GM12878 (cell line): Measurements from ENCODE around the gene HS3ST5.

Experiments
- EGR1 ChIP-seq, 2 experiments: IDR thresholded peaks; 1 replicate in 1 of 2; 2 replicates in 1 of 2; pipeline ENCODE4 v1.6.1; 2011 to 2012; ENCODE audit warnings: low read depth in 2 of 2, low read length in 2 of 2, borderline replicate concordance in 1 of 2, mild to moderate bottlenecking in 1 of 2, moderate library complexity in 1 of 2
- EZH2 ChIP-seq: IDR thresholded peaks from 2 replicates; pipeline ENCODE4 v1.6.1; 2012; ENCODE audit warnings: low read depth, mild to moderate bottlenecking, control low read depth, inconsistent platforms, low read length, borderline replicate concordance; ENCODE audit not compliant: control insufficient read depth
- FOXM1 ChIP-seq: IDR thresholded peaks from 2 replicates; pipeline ENCODE4 v1.6.1; 2012; ENCODE audit warnings: low read depth, mild to moderate bottlenecking, inconsistent platforms, low read length, moderate library complexity
- HCFC1 ChIP-seq: fragments of 150-350 bp; IDR thresholded peaks from 2 replicates; pipeline ENCODE4 v1.6.1; 2014; ENCODE audit warnings: low read length
- POLR2A ChIP-seq: IDR thresholded peaks from 2 replicates; pipeline ENCODE4 v1.6.1; 2011; ENCODE audit warnings: low read depth, mild to moderate bottlenecking, low read length
- SMAD1 ChIP-seq: fragments of 450-650 bp; IDR thresholded peaks from 2 replicates; pipeline ENCODE4 v1.6.1; 2018; ENCODE audit warnings: mild to moderate bottlenecking, low read depth; ENCODE audit not compliant: partially characterized antibody
- YY1 ChIP-seq: IDR thresholded peaks from 2 replicates; pipeline ENCODE4 v1.6.1; 2011; ENCODE audit warnings: low read depth, mild to moderate bottlenecking, low read length
- TF ChIP-seq, protein P1 (sequence below), 3 experiments: IDR thresholded peaks in 2 of 3; conservative IDR thresholded peaks in 1 of 3; 2 replicates each; pipeline ENCODE4 v1.5.1; 2011; ENCODE audit warnings: low read depth in 3 of 3, low read length in 3 of 3, mild to moderate bottlenecking in 3 of 3, control low read depth in 2 of 3, moderate library complexity in 2 of 3, inconsistent platforms in 1 of 3, mixed read lengths in 1 of 3; ENCODE audit not compliant: control insufficient read depth in 2 of 3, insufficient read depth in 1 of 3; ENCODE audit errors: extremely low read depth in 1 of 3

GRCh38 chr6:114119056-114119455 lies 223.8 kb downstream of the HS3ST5 start:
- TF ChIP-seq, protein P1, sequence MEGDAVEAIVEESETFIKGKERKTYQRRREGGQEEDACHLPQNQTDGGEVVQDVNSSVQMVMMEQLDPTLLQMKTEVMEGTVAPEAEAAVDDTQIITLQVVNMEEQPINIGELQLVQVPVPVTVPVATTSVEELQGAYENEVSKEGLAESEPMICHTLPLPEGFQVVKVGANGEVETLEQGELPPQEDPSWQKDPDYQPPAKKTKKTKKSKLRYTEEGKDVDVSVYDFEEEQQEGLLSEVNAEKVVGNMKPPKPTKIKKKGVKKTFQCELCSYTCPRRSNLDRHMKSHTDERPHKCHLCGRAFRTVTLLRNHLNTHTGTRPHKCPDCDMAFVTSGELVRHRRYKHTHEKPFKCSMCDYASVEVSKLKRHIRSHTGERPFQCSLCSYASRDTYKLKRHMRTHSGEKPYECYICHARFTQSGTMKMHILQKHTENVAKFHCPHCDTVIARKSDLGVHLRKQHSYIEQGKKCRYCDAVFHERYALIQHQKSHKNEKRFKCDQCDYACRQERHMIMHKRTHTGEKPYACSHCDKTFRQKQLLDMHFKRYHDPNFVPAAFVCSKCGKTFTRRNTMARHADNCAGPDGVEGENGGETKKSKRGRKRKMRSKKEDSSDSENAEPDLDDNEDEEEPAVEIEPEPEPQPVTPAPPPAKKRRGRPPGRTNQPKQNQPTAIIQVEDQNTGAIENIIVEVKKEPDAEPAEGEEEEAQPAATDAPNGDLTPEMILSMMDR (IDR thresholded peaks at IDR 0.05 in 2 of 3, conservative IDR thresholded peaks at IDR 0.05 in 1 of 3; ENCODE audit: control insufficient read depth in 2 of 3, extremely low read depth in 1 of 3, insufficient read depth in 1 of 3, low read depth in 3 of 3, low read length in 3 of 3): no peak
- TF ChIP-seq EGR1 (IDR thresholded peaks at IDR 0.05; ENCODE audit: borderline replicate concordance in 1 of 2, low read depth in 2 of 2, low read length in 2 of 2): no peak
- TF ChIP-seq FOXM1: no peak
- no peak for TF ChIP-seq YY1
- TF ChIP-seq SMAD1: no peak
- TF ChIP-seq EZH2: no peak
- no peak for TF ChIP-seq HCFC1
- TF ChIP-seq POLR2A: no peak
